Measurements from ENCODE around the gene CHD9.
"Not testable (repeated sequence)": the region's sequence is repeated elsewhere in the genome, so short reads cannot be mapped to it uniquely, and the experiment has no call there.

CHD9 gene

DNA sequence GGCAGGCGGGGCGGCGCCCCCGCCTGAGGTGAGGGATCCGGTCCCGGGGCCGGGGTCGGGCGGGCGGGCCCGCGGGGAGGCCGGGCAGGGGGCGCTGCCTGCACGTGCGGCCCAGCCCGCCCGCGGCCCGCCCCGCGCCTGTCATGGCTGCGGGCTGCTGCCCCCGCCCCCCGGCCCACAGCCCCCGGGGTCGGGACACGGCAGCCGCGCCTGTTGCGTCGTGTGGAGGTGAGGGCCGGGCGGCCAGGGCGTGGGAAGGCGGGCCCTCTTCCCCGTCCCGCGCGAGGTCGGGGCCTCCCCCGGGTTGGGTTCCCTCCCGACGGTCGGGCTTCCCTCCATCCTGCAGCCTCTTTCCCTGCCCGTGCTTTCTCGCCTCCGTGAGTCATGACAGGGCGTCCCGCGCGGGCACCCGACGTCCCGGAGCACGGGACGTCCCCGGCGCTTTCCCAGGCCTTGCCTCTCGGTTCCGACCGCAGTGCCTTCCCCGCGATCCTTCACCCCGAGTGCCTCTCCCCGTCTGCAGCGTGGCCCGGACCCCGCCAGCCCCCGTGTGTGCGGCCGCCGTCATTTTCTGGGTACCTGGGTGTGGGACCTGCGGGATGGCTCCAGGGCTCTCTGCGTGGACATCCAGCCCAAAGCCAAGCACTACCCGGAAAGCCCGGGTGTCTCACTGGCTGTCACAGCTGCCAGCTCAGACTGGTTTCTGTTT, 76.7 kb downstream of the CHD9 start:
- peak; percentile 72 for DNase-seq (ENCODE audit: low read depth, low spot score)

DNA sequence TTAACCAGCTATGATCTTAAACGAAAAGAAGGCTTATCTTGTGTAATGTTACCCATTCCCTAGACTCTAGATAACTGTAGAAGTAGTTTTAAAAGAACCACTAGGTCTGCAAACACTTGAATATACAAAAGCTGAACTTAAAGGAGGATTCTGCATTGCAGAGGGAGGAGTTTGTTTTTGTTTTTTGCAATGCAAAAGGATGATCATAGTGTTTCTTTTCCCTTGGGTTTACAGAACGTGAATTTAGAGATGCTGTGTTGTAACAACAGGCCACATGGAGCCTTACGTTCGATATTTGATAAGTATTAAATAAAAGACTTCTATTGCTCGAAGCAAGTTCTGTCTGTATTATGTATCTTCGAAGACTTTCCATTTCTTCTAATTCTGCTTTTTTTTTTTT, 77.6 kb downstream of the CHD9 start:
- no peak for DNase-seq (ENCODE audit: low read depth, low spot score)

DNA sequence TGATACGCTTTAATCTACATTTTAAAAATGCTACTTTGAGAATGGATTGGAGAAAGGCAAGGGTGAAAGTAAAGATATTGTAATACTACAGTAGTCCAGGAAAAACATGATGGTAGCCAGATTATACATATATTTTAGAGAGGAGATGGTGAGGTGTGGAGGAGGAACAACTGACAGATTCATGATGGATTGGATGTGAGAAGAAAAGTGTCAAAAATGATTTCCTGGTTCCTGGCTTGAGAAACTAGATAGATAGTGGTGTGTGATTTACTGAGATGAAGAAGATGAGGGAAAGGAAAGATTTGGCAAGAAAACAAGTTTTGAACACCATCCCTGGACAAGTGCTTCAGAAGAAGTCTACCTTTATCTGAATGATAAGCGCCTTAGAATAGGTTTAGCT, 80.5 kb downstream of the CHD9 start:
- no peak for DNase-seq (ENCODE audit: low read depth, low spot score)

DNA sequence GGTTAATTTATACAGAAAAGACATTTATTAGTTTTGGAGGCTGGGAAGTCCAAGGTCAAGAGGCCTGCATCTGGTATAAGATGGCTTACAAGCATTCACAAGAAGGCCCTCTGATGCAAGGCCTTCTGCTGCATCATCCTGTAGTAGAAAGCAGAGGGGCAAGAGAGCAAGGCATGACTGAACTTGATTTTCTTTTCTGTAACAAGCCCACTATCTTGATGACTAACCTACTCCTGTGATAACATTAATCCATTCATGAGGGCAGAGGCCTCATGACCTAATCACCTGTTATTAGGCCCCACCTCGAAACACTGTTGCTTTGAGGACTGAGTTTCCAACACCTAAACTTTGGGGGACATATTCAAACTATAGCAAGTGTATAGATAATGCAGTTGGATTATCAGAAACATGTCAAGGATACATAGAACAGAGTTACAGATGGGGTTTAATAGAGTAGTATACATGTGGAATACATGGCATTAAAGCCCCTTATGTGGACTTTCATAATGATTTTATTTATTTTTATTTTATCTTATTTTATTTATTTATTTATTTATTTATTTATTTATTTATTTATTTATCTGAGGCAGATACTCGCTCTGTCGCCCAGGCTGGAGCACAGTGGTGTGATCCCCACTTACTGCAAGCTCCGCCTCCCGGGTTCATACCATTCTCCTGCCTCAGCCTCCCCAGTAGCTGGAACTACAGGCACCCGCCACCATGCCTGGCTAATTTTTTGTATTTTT, 88.2 kb downstream of the CHD9 start:
- no peak for DNase-seq (ENCODE audit: low read depth, low spot score)

DNA sequence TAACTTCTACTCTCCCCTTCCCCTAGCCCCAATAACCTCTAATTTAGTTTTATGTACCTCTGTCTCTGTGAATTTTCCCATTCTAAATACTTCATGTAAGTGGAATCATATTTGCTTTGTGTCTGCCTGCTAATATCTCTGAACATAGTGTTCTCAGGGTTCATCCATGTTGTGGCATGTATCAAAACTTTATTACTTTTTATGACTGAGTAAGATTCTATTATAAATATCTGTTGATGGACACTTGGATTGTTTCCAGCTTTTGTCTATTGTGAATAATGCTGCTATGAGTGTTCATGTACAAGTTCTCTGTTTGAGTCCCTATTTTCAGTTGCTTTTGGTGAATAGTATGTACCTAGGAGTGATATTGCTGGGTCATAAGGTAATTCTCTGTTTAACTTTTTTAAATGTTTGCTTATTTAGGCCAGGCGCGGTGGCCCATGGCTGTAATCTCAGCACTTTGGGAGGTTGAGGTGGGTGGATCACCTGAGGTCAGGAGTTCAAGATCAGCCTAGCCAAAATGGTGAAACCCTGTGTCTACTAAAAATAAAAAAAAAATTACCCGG, 92.8 kb downstream of the CHD9 start:
- no peak for DNase-seq (ENCODE audit: low read depth, low spot score)

DNA sequence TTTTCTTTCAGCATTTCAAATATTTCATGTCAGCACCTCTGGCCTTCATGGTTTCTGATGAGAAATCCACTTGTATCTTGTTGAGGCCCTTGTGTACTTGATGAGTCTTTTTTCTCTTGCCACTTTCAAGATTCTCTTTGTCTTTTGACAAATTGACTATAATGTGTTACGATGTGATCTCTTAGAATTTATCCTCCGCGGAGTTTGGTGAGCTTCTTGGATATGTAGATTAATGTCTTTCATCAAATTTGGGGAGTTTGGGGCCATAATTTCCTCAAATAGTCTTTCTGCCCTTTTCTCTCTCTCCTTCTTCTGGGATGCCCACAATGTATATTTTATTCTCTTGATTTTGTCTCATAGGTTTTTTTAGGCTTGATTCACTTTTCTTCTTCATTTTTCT, 96.0 kb downstream of the CHD9 start:
- DNase-seq (ENCODE audit: low read depth, low spot score) = no peak

DNA sequence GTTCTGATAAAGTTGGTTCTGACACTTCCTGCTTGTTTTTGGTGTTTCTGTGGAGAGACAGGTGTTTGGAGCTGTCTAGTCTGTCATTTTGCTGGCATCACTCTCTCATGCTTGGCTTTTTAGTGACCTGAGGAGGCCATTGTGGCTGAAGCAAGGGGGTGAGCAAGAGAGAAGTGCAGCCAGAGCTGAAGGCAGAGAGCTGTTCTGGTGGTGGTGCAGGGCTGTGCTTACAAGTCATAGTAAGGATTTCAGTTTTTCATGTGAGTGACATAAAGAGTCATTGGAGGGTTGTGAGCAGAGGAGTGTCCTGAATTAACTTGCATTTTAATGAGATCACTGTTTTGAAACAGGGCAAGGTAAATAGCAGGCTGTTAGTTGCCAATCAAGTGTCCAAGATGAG, 97.5 kb downstream of the CHD9 start:
- DNase-seq (ENCODE audit: low read depth, low spot score) = peak; percentile 10

DNA sequence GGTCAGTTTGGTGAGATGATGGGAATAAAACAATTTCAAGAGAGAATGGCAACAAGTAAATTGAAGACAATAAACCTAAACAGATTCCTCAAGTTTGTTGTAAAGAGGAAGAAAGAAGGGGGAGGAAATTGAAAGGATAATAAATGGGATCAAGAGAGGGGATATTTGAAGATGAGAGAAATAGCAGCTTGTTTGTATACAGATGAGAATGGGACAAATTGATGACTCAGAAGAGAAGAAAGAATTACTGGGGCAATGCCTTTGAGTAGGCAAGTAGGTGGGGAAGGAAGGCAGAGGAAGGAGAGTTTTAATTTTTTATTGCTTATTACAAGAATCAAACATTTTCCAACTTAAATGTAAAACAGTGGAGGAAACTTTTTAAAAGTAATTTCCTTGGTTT, 98.3 kb downstream of the CHD9 start:
- no peak for DNase-seq (ENCODE audit: low read depth, low spot score)

DNA sequence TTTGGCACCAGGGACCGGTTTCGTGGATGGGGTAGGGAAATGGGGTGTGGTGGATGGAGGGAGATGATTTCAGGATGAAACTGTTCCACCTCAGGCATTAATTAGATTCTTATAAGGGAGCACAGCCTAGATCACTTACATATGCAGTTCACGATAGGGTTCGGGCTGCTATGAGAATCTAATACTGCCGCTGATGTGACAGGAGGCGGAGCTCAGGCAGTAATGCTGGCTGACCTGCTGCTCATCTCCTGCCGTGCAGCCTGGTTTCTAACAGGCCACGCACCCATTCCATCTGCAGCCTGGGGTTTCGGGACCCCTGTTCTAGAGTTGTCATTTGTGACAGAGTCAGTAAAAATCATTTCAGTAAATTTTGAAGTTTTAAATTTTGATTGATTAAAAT, 99.7 kb downstream of the CHD9 start:
- peak; percentile 14 for DNase-seq (ENCODE audit: low read depth, low spot score)

DNA sequence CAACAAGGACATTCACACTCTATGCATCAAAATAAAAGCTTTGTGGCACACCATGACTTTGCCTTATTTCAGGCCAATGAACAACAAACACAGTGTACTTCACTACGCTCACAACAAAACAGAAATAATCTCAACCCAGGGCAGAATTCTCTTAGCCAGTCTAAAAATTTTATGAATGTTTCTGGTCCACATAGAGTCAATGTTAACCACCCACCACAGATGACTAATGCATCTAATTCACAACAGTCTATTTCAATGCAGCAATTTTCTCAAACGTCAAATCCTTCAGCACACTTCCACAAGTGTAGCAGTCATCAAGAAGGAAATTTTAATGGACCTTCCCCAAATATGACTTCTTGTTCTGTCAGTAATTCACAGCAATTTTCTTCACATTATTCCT, 101.7 kb downstream of the CHD9 start:
- DNase-seq (ENCODE audit: low read depth, low spot score) = peak; percentile 75

DNA sequence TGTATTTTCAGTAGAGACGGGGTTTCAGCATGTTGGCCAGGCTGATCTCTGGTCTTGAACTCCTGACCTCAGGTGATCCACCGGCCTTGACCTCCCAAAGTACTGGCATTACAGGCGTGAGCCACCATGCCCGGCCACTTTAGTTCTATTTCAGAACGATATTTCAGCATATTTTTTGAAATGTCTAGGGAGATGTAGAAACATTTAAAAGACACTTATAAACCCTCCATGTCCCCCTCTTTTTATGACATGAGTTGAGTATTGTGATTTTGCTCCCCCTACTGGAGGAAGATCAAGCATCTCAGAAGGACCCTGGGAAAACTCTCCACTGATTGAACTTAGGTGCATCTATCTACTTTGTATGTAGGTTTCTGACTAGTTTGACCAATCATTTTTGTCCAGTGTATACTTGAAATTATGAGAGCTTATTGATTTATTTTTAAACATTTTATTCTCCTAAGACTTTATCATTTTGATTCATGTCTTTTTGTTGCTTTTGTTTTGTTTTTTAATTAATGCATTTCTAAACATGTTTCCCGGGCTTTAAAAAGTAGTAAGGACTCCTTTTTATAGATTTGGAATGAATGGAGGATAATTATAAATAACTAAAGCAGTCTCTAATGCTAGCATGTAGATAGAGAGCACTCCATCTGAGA, 105.1 kb downstream of the CHD9 start:
- DNase-seq (ENCODE audit: low read depth, low spot score) = peak; percentile 68

DNA sequence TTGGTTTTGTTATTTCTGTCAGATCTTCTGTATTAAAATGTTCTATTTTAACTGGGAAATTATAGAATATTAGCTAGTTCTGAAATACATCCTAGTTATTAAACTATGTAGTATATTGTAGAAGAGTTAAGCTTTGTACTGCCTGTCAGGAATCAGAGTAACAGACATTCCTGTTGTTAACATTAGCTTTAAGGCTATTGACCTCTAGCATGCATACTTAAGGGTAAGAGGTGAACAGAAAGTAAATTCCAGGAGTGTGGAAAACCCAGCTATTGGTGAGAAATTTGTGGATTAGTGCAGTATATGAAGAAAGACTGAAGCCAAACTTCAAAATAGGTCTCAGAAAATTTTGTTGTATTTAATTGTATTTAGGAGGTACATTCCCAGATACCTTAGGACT, 111.3 kb downstream of the CHD9 start:
- DNase-seq (ENCODE audit: low read depth, low spot score) = peak; percentile 11

DNA sequence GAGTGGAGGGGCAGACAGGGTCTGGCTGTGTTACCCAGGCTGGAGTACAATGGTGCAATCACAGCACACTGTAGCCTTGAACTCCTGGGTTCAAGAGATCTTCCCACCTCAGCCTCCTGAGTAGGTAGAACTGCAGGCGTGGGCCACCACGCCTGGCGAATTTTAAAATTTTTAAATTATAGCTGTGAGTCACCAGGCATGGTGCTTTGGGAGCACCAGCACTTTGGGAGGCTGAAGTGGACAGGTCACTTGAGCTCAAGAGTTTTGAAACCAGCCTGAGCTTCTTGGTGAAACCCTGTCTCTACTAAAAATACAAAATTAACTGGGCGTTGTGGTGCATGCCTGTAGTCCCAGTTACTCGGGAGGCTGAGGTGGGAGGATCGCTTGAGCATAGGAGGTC, 114.0 kb downstream of the CHD9 start:
- DNase-seq (ENCODE audit: low read depth, low spot score) = no peak

DNA sequence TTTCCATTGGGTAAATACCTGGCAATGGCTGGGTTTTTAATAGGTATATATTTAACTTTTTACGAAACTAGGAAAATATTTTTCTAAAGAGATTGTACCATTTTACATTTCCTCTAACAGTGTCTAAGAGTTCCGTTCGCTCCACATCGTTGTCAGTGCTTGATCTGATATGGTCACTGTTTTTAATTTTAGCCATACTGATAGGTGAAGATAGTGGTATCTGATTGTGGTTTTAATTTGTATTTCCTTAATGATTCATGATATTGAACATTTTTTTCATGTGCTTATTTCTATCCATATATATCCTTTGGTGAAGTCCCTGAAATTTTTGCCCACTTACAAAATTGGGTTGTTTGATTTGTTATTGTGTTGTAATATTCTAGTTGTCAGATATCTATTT, 117.7 kb downstream of the CHD9 start:
- no peak for DNase-seq (ENCODE audit: low read depth, low spot score)

DNA sequence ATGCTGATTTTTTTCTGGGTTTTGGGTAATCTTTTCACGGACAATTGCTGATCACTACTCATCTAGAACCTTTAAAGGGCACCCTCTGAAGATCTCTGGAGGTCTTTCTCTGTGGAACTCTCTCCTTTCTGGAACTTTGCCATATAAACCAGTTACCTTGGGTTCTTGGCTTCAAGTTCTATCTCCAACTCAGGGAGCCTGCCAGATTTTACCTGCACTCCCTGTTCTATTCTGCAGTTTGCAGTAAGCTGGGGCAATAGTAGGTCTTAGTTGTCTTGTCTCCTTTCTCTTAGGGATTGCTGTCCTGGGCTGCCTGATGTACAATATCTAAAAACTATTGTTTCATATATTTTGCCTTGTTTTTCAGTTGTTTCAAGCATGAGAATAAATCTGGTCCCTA, 120.3 kb downstream of the CHD9 start:
- no peak for DNase-seq (ENCODE audit: low read depth, low spot score)

DNA sequence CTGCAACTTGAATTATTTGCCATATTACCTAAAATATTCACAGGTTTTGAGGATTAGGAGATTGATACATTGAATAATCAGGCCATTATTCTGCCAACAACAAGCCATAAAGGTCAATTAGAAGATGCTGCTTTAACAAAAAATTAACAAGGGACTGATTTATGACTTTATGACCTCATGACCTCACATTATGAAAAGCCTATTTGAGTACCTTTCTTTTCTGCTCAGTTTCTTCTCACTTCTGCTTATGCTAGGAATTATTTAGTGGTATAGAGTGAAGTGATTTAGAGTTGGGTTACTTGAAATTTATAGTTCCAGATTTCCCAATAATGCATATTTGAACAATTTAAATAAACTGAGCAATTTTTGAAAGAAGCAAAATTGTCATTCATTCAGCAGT, 121.6 kb downstream of the CHD9 start:
- DNase-seq (ENCODE audit: low read depth, low spot score) = no peak

DNA sequence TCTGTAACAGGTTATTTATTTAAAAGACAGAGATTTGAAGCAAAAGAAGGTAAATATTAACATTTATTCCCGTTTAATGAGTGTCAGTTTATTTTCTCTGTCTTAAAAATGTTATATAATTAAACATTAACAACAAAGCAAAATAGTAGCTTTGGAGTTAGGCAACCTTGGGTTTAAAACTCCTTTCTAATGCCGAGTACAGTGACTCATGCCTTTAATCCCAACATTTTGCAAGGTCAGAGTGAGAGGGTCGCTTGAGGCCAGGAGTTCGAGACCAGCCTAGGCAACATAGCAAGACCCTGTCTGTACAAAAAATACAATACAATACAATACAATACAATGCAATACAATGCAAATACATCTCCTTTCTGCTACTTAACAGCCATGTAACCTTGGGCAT, 128.7 kb downstream of the CHD9 start:
- DNase-seq (ENCODE audit: low read depth, low spot score) = no peak

DNA sequence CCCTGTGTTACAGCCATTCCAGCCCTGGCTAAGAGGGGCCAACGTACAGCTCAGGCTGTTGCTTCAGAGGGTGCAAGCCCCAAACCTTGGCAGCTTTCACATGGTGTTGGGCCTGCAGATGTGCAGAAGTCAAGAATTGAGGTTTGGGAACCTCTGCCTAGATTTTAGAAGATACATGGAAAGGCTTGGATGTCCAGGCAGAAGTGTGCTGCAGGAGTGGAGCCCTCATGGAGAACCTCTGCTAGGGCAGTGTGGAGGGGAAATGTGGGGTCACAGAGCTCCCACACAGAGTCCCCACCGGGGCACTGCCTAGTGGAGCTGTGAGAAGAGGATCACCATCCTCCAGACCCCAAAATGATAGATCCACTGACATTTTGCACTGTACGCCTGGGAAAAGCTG, 130.9 kb downstream of the CHD9 start:
- not testable (repeated sequence) for DNase-seq (ENCODE audit: low read depth, low spot score)

DNA sequence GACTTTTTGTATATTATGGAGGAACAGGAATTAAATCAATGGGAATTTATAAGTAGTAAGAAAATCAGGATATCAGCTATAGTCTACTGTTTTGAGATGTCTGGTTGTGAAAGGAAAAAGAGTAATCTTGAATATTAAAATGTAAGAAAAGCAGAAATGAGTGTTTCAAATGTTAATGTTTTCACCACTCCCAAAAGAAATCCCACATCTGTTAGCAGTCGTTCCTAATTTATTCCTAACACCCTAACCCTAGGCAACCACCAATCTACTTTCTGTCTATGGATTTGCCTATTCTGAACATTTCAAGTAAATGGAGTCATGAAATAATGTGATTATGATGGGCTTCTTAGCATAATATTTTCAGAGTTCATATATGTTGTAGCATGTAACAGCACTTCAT, 133.0 kb downstream of the CHD9 start:
- DNase-seq (ENCODE audit: low read depth, low spot score) = no peak

DNA sequence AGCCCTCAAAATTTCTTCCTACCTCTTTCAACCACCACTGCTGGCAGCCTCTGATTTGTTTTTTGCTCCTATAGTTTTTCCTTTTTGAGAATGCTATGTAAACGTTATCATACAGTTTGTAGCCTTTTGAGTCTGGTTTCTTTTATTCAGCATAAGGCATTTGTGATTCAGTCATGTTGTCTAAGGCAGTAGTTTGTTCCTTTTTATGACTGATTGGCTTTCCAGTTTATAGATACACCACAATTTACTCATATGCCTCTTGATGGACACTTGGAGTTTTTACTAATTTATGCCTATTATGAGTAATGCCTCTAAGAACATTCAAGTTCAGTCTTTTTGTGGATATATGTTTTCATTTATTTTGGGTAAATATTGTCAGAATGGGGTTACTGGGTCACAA, 136.6 kb downstream of the CHD9 start:
- DNase-seq (ENCODE audit: low read depth, low spot score) = no peak

DNA sequence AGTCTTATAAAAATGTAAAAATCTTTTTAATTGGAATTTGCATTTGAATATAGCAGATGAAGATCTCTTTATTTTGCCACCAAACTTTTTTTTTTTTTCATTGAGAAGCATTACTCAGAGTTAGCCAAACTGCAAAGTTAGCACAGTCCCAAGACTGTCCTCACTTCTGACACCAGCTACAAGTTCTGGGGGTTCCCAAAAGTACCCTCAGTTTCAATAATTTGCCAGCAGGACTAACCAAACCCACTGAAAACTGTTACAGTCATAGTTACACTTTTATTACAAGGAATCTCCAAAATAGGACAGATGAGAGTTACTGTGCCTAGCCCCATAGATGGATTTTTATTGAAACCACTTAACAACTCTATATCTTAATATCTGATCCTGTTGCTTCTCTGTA, 144.1 kb downstream of the CHD9 start:
- no peak for DNase-seq (ENCODE audit: low read depth, low spot score)

DNA sequence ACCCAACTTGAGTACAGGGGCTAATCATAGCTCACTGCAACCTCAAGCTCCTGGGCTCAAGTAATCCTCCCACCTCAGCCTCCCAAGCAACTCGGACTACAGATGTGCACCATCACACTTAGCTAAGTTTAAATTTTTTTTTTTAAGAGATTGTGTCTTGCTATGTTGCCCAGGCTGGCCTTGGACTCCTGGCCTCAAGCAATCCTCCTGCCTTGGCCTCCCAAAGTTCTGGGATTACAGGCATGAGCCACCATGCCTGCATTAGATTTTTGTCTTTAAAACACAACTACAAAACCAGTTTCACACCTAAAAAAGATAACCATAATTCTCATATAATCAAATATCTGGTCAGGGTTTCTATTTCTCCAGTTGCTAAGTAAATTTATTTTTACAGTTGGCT, 147.1 kb downstream of the CHD9 start:
- DNase-seq (ENCODE audit: low read depth, low spot score) = no peak

DNA sequence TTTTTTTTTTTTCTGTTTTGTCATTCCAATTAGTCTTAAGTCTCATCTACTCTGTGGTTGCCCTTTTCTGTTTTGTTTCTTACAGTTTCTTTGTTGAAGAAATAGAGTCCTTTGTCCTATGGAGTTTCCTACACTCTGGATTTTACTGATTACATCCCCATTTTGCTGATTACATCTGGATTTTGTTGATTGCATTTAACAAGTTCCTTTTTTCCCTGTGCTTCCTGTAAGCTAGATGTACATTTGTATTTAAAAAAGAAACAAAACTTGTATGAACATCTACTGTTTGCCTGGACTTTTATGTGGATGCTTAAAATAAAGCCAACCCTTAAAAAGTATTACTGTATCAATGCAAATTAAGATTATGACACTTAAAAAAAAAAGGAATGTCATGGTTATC, 147.6 kb downstream of the CHD9 start:
- DNase-seq (ENCODE audit: low read depth, low spot score) = no peak

All from astrocyte of the hippocampus (primary cell).